Left colon (tissue), 2 donors: ENCODE measurements around the gene MAN2A1. TPM values are rescaled to one million over a fixed set of nuclear protein-coding genes. Genes with fewer than 3 reads are reported as not detected.

ENCODE experiments used
- ATAC-seq: fragments of 200-7000 bp; cut with Tn5 transposase; one replicate; pipeline ENCODE4 v1.9.1; 2020; ENCODE audit warnings: mild to moderate bottlenecking, moderate library complexity
- DNase-seq, 2 donors: peaks; one replicate each; pipeline ENCODE4 v3.0.0-alpha.2; 2020
- intact Hi-C, 2 donors: fragments of 100-400 bp; cut with DNase I in 1 of 2; cut with micrococcal nuclease in 1 of 2; formaldehyde crosslinking; loops; one replicate each; pipeline versions ENCODE4 v1.11.2 to v1.14.0; 2022; cut with DNase I, micrococcal nuclease
- long read RNA-seq: library from polyadenylated mRNA; unstranded; transcript quantifications from one replicate; pipeline ENCODE4 v2.0.0, GENCODE V29; 2021
- total RNA-seq, 2 donors: library from RNA; stranded (reverse); fragmentation: NEBNext Ultra II Directional; extraction: Animal tissue kit (Norgen Biotek cat#: 25700); gene quantifications; one replicate each; pipeline ENCODE4 v1.2.1, GENCODE V29; 2021
- donor health status: DM: no; HTN: no; CAD: no.
- donor health status: DM: yes; HTN: yes; CAD: no.

Gene MAN2A1
- total RNA-seq, result 100 to 1,000 TPM in 1 of 2 donors, 10 to 100 TPM in 1; 89.5 to 106 TPM
- long read RNA-seq, full-length matches to known transcripts, result 32 of 51 reads
- long read RNA-seq, partial matches to known transcripts, result 10 of 51 reads
- long read RNA-seq, other reads (novel, unspliced or antisense), result 9 of 51 reads

- ATAC-seq (peak; percentile 77), DNase-seq (peak; percentile 87)
- intact Hi-C loops, result no loop called here
Measured at GRCh38 chr5:109689740-109690241, at the start of gene MAN2A1. Gene MAN2A1, plus strand, starts transcription at chr5:109689927. Its CDS starts 491 bp downstream, at chr5:109690418.

GRCh38 chr5:109640976-109641375, 48.8 kb upstream of the MAN2A1 start:
- no peak for DNase-seq
- ATAC-seq, result no peak
- intact Hi-C loops, result no loop called here

- no peak for ATAC-seq
- DNase-seq, result no peak
- intact Hi-C loops, result no loop called here
Measured at GRCh38 chr5:109643791-109644350, 45.9 kb upstream of the MAN2A1 start.

GRCh38 chr5:109644829-109645228, 44.9 kb upstream of the MAN2A1 start:
- ATAC-seq (no peak), DNase-seq (no peak)
- intact Hi-C loops, result no loop called here

GRCh38 chr5:109645707-109646192, 44.0 kb upstream of the MAN2A1 start:
- intact Hi-C loops, result no loop called here
- no peak for ATAC-seq
- no peak for DNase-seq

- DNase-seq (no peak), ATAC-seq (no peak)
- intact Hi-C loops, result no loop called here
Measured at GRCh38 chr5:109649318-109649717, 40.4 kb upstream of the MAN2A1 start.

GRCh38 chr5:109650493-109650892, 39.2 kb upstream of the MAN2A1 start:
- intact Hi-C loops, result no loop called here
- no peak for ATAC-seq
- no peak for DNase-seq

GRCh38 chr5:109652096-109652495, 37.6 kb upstream of the MAN2A1 start:
- intact Hi-C loops, result no loop called here
- no peak for ATAC-seq
- no peak for DNase-seq

- ATAC-seq, result no peak
- intact Hi-C loops, result no loop called here
- no peak for DNase-seq
Measured at GRCh38 chr5:109653042-109653441, 36.7 kb upstream of the MAN2A1 start.

GRCh38 chr5:109653561-109654239, 36.0 kb upstream of the MAN2A1 start:
- ATAC-seq (no peak), DNase-seq (no peak)
- intact Hi-C loops, result no loop called here

GRCh38 chr5:109654455-109654854, 35.3 kb upstream of the MAN2A1 start:
- intact Hi-C loops, result no loop called here
- no peak for ATAC-seq
- DNase-seq, result no peak

GRCh38 chr5:109655841-109656240, 33.9 kb upstream of the MAN2A1 start:
- intact Hi-C loops, result no loop called here
- ATAC-seq (no peak), DNase-seq (no peak)

- peak; percentile 20 to 47 for DNase-seq
- intact Hi-C loops, result no loop called here
- ATAC-seq, result no peak
Measured at GRCh38 chr5:109656829-109657228, 32.9 kb upstream of the MAN2A1 start.

- intact Hi-C loops, result no loop called here
- ATAC-seq, result no peak
- no peak for DNase-seq
Measured at GRCh38 chr5:109659901-109660300, 29.8 kb upstream of the MAN2A1 start.

- ATAC-seq (no peak), DNase-seq (no peak)
- intact Hi-C loops, result no loop called here
Measured at GRCh38 chr5:109660301-109660700, 29.4 kb upstream of the MAN2A1 start.

GRCh38 chr5:109668237-109668636, 21.5 kb upstream of the MAN2A1 start:
- intact Hi-C loops, result no loop called here
- no peak for DNase-seq
- no peak for ATAC-seq

- intact Hi-C loops, result no loop called here
- DNase-seq (no peak), ATAC-seq (no peak)
Measured at GRCh38 chr5:109668668-109669422, 20.9 kb upstream of the MAN2A1 start.

- no peak for ATAC-seq
- intact Hi-C loops, result no loop called here
- no peak for DNase-seq
Measured at GRCh38 chr5:109669991-109670706, 19.6 kb upstream of the MAN2A1 start.

GRCh38 chr5:109671136-109671535, 18.6 kb upstream of the MAN2A1 start:
- no peak for ATAC-seq
- intact Hi-C loops, result no loop called here

More at GRCh38 chr5:109671136-109671535, 18.6 kb upstream of the MAN2A1 start:
- DNase-seq, result no peak
